PC-3 (cell line): ENCODE data around the gene EDC4.

ENCODE experiments used
- CTCF ChIP-seq: fragments of 300-600 bp; sonication (generic); conservative IDR thresholded peaks from 2 replicates; pipeline ENCODE4 v1.5.1; 2017; ENCODE audit warnings: antibody characterized with exemption, low read depth, mild to moderate bottlenecking, low read length
- EZH2 ChIP-seq: fragments of 300-600 bp; sonication (generic); IDR thresholded peaks from one replicate; pipeline ENCODE4 v1.6.1; 2017; ENCODE audit warnings: antibody characterized with exemption, mild to moderate bottlenecking, low read length; ENCODE audit not compliant: unreplicated experiment
- EZH2phosphoT487 ChIP-seq: fragments of 300-600 bp; sonication (generic); IDR thresholded peaks from 2 replicates; pipeline ENCODE4 v1.6.1; 2018; ENCODE audit warnings: mild to moderate bottlenecking, antibody characterized with exemption, low read length, borderline replicate concordance

- TF ChIP-seq CTCF (no peak), EZH2 (no peak), EZH2phosphoT487 (no peak)
Measured at GRCh38 chr16:67857547-67858233, 15.2 kb upstream of the EDC4 start.
